GM11168 (cell line): ENCODE measurements around the gene TDG.

ENCODE experiments used
- in situ Hi-C: fragments of 300-500 bp; cut with MboI; formaldehyde crosslinking; loops from one replicate; pipeline ENCODE4 v1.12.0; 2022; ENCODE audit warnings: low sequenced_read_pairs; ENCODE audit not compliant: unreplicated experiment

TDG gene

GRCh38 chr12:103957865-103958388 is 7.7 kb upstream of the TDG start:
- in situ Hi-C loops, result no loop called here

- in situ Hi-C loops, result no loop called here
Measured at GRCh38 chr12:103958621-103959020, 7.1 kb upstream of the TDG start.

GRCh38 chr12:103960616-103961227 is 5.0 kb upstream of the TDG start:
- in situ Hi-C loops, result no loop called here

- in situ Hi-C loops, result no loop called here
Measured at GRCh38 chr12:103962493-103962892, 3.2 kb upstream of the TDG start.

GRCh38 chr12:103964805-103965204 is 867 bp upstream of the TDG start:
- in situ Hi-C loops, result no loop called here

- in situ Hi-C loops, result no loop called here
Measured at GRCh38 chr12:103965255-103965589, 450 bp upstream of the TDG start.

GRCh38 chr12:103966736-103967135 is 1.1 kb downstream of the TDG start:
- in situ Hi-C loops, result no loop called here

- in situ Hi-C loops, result no loop called here
Measured at GRCh38 chr12:103969391-103969790, 3.7 kb downstream of the TDG start.

GRCh38 chr12:103973909-103974308 is 8.2 kb downstream of the TDG start:
- in situ Hi-C loops, result no loop called here

GRCh38 chr12:103975368-103975767 is 9.7 kb downstream of the TDG start:
- in situ Hi-C loops, result no loop called here

GRCh38 chr12:103978384-103978982 is 12.8 kb downstream of the TDG start:
- in situ Hi-C loops, result no loop called here

GRCh38 chr12:103986829-103987228 is 21.2 kb downstream of the TDG start:
- in situ Hi-C loops, result no loop called here

GRCh38 chr12:103994235-103994634 is 28.6 kb downstream of the TDG start:
- in situ Hi-C loops, result no loop called here

GRCh38 chr12:103996595-103996994 is 30.9 kb downstream of the TDG start:
- in situ Hi-C loops, result no loop called here

- in situ Hi-C loops, result no loop called here
Measured at GRCh38 chr12:103997286-103997900, 31.7 kb downstream of the TDG start.

GRCh38 chr12:103998976-103999375 is 33.3 kb downstream of the TDG start:
- in situ Hi-C loops, result no loop called here

GRCh38 chr12:104000807-104001434 is 35.2 kb downstream of the TDG start:
- in situ Hi-C loops, result no loop called here

GRCh38 chr12:104002686-104003085 is 37.0 kb downstream of the TDG start:
- in situ Hi-C loops, result no loop called here

- in situ Hi-C loops, result no loop called here
Measured at GRCh38 chr12:104003596-104003995, 37.9 kb downstream of the TDG start.

GRCh38 chr12:104006929-104007328 is 41.3 kb downstream of the TDG start:
- in situ Hi-C loops, result no loop called here

- in situ Hi-C loops, result no loop called here
Measured at GRCh38 chr12:104010121-104010520, 44.4 kb downstream of the TDG start.
